Activated T-helper 1 cell treated with Interleukin-2 at 50 U/mL for 16 hours (primary cell): Measurements from ENCODE around the gene CES3.
A peak's percentile ranks its signal among the peaks of the same experiment; 100 is the strongest.

ENCODE experiments used
- DNase-seq: peaks from one replicate; pipeline ENCODE4 v3.0.0-alpha.2; 2020; ENCODE audit warnings: low read depth

CES3 gene

GRCh38 chr16:67006930-67007658 lies 46.0 kb downstream of the CES3 start:
- no peak for DNase-seq

GRCh38 chr16:67009158-67009557 lies 48.1 kb downstream of the CES3 start:
- DNase-seq, result no peak

- no peak for DNase-seq
Measured at GRCh38 chr16:67011274-67011673, 50.2 kb downstream of the CES3 start.

DNA sequence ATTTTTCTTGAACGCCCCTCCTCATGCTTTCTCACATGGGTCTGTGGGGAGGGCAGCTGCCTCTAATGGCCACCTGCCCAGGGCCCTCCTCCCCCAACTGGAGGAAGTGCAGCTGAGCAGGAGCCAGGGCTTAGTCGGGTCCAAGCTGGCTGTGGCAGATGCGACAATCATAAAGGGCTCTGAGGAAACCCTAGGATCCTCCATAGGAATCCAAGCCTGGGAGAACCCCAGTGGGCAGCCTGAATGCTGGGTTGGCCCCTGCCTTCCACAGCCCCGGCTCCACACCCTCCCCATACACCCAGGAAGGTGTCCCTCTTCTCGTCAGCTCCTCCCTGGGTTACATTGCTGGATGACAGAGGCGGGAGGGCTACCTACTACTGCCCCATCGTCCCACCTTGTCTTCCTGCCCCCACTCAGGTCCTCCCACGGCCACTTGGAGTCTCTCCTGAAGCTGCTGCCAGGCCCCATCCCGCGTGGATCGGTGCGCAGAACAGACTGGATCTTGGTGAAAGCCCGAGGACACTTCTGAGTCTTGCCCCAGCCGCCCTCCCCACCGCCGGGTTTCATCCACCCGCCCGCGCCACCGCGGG lies 52.3 kb downstream of the CES3 start:
- no peak for DNase-seq

DNA sequence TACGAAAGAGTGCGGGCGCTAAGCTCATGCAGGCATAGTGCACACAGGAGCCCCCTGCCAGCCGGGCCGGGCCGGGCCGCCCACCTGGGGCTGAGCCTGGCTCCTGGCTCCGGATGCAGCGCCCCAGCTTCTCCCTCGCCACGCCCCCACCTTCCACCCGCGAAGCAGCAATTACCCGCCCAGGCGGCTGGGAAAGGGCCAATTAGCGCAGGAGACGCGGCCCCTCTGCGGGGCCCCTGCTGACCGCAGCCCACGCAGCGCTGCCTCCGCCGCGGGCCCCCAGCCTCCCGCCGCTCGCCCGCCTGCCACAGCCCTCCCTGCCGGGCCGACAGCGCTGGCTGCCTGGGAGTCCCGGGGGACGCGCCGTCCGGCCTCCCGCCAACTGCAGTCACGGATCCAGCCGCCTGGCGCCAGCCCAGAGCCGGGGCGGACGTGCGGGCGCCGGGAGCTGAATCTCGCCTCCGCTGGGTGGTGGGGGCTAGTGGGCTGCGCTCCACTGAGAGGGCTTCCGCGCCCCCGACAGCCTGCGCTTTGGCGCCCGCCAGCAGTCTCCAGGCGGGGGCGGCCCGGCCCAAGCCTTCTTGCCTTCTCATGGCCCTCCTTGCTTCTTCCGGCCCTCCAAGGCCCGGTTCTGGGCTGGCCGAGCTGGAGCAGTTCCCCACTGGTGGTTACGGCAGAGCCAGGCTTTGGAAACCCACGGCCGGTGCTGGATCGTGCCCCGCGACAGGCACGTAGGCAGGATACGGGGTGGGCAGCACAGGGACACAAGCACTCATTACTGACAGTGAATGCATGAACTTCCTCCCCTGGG lies 53.0 kb downstream of the CES3 start:
- DNase-seq, result peak; percentile 59

- DNase-seq, result no peak
Measured at GRCh38 chr16:67014634-67015312, 53.7 kb downstream of the CES3 start.

DNA sequence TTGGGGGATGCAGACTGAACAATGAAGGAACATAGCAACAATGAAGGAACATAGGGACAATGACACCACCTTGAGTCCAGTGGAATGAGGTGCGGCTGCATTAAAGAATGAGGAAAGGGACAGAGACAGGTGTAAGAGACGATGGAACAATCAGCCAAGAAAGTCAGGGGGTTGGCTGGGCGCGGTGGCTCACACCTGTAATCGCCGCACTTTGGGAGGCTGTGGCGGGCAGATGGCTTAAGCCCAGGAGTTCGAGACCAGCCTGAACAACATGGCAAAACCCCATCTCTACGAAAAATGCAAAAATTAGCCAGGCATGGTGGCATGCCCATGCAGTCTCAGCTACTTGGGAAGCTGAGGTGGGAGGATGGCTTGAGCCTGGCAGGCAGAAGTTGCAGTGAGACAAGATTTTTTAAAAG lies 54.3 kb downstream of the CES3 start:
- no peak for DNase-seq

DNA sequence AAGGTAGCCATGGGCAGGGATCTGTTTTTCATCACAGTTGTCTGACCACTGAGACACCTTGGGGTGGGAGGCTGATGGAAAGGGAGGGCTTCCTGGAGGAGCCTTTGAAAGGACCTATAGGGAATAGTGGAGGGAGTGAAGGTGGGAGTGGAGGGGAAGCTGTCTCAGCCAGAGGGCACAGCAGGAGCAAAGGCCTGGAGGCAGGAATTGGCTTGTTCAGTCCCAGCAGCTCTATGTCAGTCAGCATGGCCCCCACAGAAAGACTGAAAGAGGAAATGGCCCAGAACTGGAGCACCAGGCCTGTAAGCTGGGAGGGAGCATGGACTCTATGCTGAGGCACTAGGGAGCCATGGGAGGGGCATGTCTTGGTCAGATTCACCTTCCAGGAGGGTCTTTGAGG lies 55.1 kb downstream of the CES3 start:
- DNase-seq, result no peak

DNA sequence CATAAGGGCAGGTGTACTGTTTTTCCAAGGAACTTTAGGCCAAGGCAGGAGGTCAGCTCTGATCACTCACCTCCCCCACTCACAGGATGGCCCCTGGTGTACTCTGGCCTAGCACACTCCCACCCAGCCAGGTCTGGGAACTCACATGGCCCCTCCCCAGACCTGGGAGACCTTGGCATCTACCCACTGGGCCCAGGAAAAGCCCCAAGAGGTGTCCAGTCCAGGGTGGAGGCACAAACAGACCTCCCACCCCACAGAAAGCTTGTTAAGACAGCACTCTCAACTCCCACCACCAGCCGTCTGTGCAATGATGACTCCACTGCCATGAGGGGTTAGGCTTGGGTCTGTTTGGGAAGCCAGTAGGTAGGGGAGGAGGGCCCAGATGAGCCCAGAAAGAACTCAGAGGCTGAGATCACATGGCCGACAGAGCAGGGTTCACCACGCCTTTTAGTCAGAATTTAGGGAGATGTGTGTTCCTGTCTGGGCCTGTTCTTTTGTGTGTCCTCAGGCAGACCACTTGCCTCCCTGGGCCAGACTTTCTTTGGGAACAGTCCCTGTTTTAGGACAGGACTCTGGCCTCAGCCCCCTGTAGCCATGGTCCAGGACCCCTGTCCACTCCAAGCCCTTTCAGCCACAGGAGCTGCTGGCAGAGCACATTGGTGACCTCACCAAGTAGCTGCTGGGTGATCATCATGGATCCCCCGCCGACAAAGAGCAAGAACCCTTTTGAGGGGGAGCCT lies 55.8 kb downstream of the CES3 start:
- DNase-seq, result no peak

DNA sequence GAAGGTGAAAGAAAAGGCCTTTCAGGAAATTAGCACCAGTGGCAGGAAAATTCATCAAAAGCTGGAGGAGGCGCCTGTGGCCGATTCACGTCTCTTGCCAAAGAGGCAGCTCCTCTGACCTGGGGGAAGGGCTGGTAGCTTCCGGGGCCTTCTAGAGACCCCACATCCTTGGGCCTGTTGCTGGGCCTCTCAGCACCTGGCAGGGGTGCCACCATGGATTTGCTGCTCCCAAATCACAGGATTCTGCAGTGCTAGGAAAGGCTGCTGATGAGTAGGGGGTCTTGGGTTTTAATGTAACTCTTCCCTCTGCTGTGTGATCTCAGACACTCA lies 56.3 kb downstream of the CES3 start:
- no peak for DNase-seq

DNA sequence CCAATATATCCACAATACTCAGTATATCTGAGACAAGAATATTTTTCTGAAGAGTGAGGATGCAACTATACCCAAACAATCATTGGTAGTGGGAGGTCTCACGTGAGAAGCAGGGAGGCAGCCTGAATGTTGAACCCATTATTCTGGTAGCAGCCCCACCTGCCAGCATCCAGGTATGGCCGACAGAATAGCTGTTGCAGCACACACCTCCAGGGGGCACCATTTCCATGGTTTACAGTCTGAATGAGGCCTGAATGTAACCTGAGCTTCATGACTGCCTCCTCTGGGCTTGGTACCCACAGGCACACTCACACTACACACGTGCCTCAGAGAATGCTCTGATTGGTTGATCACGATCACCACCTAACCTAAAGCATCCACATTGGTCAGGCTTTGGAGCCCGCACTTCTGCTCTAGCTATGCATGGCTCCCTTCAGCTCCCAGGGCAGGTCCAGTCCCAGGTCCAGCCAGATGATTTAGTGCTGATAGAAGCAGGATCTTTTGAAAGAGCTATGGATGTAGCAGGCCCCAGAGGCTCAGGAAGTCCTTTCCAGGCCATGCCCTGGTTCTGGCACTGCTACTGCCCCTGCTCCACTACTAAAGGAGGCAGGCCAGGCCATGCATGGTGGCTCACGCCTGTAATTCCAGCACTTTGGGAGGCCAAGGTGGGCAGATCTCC lies 56.9 kb downstream of the CES3 start:
- peak; percentile 69 for DNase-seq

GRCh38 chr16:67019171-67019570 lies 58.1 kb downstream of the CES3 start:
- DNase-seq, result no peak

DNA sequence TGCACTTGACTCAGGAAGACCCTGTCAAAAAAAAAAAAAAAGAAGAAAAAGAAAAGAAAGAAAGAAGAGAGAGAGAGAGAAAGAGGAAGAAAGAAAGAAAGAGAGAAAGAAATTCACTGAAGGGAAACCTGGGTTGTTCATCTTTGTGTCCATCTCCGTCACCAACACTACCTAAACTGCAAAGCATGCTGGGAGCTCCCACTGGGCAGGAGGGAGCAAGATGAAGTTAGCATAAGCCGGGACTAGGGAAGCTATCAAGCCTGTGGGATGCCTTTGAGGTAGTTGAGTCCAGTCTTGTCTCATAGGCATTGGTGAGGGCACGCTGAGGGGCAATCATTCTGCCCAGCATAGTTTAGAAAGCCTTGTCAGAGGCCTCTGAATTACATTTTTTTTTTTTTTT lies 60.3 kb downstream of the CES3 start:
- DNase-seq, result no peak

DNA sequence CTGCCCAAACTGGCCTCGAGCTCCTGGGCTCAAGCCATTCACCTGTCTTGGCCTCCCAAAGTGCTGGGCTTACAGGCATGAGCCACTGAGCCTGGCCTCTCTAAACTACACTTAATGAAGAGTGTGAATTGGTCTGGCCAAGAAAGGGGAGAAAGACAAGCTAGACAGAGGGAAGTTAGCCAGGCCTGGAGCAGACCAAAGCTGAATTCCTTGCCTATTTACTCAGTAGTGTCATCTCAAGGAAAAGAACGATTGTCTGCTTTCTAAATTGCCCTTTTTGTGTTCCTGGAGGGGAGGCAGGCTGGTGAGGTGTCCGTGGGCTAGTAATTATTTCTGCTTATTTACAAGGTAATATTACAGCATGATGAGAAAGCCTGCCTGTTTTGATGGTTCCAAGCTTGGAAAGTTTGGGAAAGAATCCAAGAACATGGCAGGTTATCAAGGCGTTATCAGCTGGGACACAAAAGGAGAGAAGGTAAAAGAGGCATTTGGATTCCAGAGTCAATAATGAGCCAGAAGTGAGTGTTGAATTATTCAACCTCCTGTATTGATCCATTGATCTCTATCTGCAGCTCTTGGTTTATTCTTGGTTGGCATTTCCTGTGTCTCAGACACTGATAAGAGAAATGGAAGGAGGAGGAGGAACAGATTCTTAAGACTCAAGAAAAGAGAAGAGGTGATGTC lies 61.6 kb downstream of the CES3 start:
- DNase-seq, result no peak

DNA sequence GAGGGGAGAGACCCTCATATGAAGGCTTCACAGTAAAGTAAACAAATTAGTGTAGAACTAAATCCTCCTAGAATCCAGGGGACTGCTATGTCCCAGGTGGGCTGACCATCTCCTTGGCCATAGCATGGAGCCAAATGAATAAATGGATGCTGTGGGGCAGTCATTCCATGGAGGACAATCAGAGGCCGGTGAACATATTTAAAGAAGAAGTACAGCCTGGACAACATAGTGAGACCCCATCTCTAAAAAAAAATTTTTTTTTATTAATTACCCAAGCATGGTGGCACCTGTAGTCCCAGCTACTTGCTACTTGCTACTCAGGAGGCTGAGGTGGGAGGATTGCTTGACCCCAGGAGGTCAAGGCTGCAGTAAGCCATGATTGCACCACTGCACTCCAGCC lies 62.6 kb downstream of the CES3 start:
- no peak for DNase-seq
